Renal cortical epithelial cell (primary cell): ENCODE data around the gene BTBD16. TPM values are rescaled to one million over a fixed set of nuclear protein-coding genes. Genes with fewer than 3 reads are reported as not detected.

ENCODE experiments used
- DNase-seq: peaks from one replicate; pipeline ENCODE4 v3.0.0-alpha.2; 2011; ENCODE audit warnings: low read depth
- total RNA-seq: library from RNA; depleted of rRNA; stranded (reverse); fragments of >200 nt; gene quantifications from 2 replicates; pipeline ENCODE4 v1.2.3, GENCODE V29; 2014

Gene BTBD16
- 0.45 TPM in 1 of 2 replicates, not detected in the other for total RNA-seq

DNA sequence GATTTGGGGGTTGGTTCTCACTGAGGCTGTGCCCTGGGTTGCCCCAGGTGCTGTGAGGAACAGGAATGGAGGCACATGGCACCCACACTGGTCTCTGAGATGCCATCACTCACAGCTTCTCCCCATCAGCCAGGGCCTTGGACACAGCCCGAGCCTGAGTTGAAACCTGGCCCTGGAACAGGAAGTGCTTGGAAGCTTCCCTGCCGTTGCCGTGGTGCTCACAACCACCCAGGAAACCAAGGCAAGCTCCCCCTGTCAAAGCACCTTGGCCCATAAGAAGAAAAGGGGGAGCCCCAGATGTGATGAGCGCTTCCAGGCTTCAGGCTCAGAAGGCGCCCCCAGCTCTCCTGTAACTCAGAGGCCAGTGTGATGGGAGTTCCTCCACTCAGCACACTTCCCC, at the start of gene BTBD16:
Gene BTBD16 (plus strand): TSS at position 221 of the 400 bp plus-strand sequence. CDS start 3,786 bp downstream, outside the sequence.
- no peak for DNase-seq

DNA sequence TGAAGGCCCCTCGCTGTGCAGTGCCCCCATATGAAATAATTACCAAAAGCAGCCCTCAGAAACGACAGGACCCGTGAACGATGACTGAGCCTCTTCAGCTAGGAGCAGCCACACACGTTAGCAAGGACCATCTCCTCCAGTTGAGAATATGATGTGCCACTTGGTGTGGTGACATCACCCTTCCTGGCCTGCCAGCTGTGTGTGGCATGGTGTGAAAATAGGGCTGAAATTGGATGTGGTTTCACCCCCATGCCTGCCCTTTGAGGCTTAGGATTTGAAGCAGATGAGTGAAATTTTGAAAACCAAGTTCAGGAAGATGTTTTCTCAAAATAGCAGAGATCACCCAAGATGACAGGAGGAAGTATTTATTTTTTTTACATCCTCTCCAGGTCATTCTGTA, 49.1 kb upstream of the BTBD16 start:
- DNase-seq: no peak

DNA sequence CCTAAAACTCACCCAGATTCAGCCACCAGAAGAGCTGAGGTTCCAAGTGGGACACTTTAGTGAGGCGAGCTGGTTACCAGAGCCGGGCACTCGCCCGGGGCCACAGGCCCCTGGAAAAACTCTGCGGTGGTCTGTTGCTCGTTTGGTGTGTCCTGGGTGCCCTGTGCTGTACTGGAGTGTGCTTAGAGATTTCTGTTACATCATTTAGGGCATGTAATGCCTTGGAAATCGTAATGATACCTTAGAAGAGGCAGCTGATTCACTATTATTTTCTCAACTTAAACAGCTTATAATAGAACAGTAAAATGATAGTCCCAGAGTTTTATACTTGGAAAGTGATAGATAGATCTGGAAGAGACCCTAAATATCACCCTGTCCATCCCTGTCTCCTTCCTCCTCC, 48.5 kb upstream of the BTBD16 start:
- DNase-seq: no peak

DNA sequence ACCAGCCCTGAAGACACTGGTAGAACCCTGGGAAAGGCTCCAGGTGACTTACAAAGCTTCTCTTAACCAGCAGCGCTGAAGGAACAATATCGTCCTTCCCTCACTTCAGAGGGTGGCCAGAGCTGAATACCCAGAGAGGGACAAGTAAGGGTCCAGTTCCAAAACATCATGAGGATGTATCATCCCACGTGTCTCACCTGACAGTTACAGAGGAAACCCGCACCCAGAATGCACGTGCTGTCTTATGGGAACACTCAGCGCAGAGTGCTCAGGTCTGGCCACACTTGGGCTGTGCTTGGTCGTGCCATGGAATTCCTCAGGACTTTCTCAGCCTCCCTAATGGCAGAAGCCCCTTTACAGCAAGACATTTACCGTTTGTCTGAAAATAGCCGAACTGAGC, 46.9 kb upstream of the BTBD16 start:
- DNase-seq: no peak

DNA sequence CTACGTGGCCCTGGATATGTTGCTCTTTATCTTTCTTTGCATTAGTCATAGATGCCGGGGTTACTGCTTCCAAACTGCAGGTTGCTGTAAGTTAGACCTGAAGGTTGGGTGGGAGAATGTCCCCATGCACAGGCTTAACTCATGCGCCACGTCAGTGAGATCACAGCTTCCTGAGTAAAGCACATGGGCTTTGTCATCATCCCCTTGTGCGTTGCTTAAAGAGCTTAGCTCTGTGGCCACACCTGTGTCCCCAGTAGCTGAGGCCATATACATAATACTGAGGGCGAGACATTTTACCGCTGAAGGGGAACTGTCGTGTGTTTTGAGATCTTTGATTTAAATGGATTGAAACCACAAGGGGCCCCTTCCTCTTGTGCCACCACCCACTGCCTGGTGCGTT, 45.8 kb upstream of the BTBD16 start:
- no peak for DNase-seq

DNA sequence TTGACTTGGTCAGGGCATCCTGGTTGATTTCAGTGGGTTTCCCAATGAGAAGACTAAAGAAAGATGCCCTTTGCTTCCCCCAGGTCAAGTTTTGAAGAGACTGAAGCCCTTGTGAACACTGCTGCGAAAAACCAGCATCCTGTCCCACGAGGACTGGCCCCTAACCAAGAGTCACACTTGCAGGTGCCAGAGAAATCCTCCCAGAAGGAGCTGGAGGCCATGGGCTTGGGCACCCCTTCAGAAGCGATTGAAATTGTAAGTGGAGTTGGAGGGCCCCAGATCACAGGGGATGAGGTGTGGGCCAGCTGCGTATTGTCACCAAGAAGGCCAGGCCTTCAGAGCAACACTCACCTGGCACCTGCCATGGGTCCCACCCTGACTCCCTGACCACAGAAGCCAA, 43.3 kb upstream of the BTBD16 start:
- no peak for DNase-seq

DNA sequence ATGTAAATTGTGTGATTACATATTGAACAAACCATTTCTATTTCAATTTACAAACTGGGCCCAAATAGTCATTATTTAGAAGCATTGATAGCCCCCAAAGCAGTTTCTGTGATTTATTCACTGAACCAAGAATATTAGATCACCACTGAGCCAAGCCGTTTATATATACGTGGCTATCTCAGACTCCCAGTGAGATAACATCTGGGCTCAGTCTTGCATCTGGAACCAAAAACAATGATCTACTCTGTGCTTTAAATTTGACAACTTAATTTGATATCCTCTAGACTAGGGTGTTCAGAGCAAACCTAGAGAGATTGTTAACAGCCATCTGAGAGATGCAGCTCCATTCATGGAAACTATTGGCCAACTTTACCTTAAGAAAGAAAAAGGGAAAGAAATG, 41.4 kb upstream of the BTBD16 start:
- no peak for DNase-seq

DNA sequence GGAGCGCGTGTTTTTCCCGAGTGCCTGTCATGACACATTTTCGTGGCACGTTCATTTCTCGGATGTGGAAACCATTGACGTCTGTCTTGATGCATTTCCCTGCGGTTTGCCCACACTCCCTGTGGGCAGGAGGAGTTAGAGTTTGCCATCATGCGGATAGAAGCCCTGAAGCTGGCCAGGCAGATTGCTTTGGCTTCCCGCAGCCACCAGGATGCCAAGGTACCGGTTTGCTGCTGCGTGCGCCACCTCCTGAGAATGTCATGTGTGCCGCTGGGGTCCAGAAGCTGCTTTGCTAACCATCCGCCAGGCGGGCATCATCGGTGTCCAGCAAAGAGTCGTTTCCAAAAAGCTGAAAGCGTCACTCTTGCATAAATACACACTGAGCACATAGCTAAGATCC, 40.9 kb upstream of the BTBD16 start:
- DNase-seq: no peak

DNA sequence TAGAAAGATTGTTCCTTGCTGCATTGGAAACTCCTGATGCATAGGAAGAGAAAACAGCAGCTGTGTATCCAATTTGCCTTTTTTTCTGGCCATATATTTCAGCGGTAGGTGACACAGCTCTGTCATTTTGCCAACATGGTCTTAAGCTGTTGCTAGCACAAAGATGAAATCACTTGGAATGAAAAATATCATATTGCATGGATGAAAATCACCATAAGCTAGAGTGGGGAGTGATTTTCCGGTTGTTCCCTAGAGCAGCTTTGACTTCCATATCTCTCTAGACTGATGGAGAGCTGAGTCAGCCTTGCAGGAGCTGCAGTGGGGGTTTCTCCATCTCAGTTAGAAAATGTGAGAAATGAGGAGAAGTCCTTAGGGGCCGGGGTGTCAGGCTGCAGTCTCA, 38.3 kb upstream of the BTBD16 start:
- DNase-seq: no peak

DNA sequence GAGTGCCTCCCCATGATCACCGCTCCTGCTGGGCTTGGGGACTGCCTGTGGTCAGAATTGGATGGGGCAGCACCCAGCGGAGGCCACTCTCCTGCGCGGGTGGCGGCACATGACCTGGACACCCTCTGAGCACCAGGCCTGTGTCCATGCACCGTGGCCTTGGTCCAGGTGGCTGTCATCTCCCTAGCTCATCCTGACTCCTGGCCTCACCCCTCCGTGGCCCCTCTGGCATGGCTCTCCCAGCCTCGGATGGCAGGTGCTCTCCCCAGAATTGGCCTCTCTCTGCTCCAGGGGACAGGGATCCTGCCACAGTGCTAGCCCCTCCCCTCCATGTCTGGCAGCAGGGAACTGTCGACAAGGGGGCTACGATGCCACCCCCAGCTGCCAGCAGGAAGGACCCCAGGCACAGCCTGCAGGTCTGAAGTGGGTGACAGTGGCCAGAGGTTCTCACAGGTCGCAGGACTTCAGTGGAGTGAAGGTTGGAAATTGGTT, 37.2 kb upstream of the BTBD16 start:
- no peak for DNase-seq

DNA sequence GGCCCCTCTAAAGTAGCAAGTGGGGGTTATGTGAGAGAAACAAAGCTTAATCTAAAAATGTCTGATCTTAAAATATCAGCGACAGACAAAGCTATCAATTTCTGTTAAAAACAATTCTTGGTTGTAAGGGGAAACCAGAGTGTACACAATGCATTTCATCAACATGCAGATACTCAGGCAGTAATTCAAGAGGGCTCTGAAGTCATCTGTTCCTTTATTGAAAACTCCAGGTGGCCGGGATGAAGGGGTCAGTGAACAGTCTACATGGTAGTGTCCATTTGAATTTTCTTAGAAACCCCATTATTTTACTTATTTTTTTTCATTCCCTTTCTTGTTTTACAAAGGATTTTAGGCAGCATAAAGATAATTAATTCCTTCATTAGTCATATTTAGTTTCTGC, 36.7 kb upstream of the BTBD16 start:
- DNase-seq: no peak

DNA sequence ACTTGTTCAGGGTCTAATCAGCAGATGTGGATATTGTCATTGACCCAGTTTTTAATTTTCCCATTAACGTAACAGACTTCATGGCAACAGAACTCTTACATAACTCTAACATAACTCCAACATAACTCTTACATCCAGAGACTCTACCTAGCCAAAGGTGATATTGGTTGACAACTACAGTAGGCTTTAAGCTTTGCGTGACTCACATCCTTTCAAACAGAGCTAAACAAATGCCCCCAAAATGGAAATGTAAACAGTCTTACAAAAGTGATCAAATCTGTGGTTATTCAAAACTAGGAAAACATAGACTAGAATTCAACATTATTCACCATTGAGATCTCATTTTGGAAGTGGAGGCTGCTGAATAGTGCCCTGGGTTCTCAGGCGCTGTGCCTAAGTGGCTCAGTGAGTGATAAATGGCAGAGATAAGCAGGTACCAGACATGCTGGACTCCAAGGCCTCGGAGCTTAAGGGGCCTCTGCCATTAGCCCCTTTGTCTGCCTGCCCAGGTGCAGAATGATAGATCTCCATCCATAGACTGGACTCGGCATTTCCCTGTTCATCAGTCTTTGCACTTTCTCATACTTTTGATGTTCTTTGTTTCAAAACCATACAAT, 34.3 kb upstream of the BTBD16 start:
- DNase-seq: no peak

DNA sequence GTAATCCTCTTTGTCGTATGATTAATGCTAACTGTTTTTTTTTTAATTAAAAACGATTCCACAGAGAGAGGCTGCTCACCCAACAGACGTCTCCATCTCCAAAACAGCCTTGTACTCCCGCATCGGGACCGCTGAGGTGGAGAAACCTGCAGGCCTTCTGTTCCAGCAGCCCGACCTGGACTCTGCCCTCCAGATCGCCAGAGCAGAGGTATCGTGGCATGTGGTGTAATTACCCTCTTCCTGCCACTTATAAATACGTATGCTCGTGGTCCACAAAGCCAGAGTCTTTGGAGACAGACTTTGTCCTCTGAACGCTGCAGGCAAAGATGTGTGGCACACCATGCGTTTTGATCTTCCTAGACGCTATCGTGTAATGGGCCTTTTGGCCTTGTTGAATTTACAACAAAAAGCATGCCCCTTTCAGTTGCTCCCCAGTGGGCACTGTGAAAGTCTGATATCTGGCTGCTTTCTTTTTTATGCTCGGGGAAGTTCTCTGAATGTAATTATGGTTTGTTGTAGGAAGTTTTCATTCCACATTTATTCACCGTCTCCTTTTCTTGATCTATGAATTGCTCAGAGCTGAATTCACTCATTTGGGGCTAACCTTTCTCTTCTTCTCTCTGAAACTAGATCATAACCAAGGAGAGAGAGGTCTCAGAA, 33.6 kb upstream of the BTBD16 start:
- no peak for DNase-seq

DNA sequence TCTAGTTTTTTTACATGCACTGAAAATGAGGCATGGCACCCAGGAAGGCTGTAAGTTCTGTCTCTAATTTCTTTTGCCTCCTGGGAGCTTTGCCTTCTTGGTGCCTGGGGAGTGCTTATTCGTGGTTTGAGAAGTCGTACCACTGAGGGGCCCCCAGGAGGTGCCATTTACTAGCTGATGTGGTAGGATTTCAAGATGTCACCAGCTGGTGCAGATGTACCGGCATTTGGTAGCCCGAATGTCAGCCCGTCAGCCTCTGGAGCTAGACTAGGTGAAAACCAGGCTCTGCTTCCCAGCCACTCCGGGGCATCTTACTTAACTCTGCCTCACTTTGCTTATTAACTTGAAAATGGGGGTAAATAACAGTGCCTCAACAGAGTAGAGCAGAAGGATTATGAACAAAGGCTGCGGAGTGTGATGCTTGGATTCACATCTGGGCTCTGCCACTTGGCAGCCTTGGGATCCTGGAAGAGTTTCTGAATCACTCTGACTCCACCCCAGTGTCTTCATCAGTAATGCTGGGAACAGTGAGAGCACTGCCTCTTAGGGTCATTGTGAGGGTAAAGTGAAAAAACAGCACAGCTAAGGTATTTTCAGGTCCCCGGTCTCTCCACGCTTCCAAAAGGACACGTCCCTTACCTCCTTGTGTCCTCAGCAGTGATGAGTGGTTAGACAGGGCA, 31.4 kb upstream of the BTBD16 start:
- no peak for DNase-seq

DNA sequence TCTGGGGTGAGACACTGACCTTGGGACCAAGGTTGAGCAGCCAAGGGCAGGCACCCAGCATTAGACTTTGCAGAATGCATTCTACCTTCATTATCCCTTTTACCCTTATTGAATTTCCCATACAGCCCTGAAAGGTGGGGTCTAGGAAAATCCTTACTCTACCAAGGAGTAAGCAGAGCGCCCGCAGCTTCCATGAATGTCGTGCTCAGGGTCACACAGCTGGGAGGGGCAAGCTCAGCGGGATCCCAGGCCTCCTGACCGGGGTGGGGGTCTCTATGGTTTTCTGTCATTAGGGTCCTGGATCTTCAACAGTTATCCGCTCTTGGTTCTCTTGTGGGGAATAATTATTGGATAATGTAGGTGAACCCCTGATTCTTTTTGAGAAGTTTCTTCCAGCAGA, 30.7 kb upstream of the BTBD16 start:
- DNase-seq: no peak

DNA sequence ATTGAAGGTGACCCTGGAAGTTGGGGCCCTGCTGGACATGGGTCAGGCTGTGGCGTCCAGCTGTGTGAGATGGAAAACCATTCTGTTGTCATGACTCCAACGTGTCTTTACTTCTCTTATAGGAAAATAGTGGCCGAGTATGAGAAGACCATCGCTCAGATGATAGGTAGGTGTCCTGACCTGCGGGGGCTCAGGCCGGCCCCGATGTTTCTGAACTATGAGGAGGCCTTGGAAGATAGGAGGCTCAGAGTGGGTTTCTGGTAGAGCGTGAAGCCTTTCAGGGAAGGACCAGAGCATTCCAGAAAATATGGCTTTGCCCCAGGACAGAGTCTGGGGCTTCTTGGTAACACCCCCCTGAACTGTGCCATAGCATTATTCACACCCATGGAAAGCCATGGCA, 29.3 kb upstream of the BTBD16 start:
- no peak for DNase-seq

DNA sequence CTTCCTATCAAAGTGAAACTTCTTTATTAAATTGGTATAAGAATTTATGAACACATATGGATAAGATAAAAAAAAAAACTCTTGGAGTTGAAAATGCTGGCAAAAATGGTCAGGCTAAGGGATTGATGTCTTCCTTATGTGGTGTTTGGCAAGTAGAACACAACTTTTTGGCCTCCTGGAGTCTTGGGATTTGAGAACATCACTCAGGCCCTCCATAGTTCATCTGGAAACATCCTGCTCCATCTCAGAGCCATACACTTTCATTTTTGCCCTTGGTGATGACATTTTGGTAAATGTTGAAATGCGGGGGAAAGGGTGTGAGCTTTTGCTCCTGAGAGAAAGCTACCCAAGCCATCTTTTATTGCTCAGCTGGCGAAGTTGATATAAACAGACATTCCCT, 27.5 kb upstream of the BTBD16 start:
- DNase-seq: no peak

DNA sequence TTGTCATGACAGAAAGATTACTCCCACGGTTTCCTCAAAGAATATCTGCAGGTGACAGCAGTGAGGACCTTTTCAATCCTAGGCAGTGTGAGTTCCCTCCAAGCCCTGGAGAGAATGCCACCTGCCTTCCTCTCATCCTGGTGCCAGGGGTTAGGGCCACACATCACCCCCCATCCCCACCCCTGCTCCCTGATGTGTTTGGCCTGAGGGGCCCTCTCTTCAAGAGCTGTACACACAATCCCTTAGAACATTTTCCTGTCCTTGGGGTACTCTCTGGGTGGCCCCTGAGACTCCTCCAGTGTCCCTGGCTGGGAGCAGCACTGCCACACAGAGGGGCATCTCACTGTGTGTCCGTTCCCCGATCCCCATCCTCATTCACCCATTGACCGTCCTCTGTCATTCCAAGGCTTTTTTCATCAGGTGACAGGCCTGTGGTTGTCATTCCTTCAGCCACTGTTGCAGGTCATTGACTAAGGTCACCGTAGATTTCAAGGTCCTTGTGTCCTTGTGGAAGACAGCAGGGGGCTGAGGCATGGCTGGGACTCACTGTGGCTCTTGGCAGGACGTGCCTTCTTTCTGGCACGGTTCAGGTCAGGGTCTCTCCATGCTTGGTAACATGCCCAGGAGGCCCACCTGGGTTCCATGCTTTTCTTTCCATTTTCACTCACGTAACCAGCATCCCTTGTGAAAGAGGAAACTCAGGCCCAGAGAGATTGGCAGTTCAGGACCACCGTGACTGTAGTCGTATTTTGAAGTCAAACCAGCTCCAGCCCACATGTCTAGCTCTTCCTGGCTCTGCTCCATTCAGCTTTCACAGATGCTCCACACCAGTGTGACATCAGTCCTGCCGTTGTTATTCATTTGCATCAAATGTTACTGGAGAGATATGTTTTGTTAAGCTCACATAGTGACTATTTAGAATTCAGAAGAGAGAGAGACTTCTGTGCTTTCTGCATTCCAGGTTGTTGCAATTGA, 26.8 kb upstream of the BTBD16 start:
- no peak for DNase-seq

DNA sequence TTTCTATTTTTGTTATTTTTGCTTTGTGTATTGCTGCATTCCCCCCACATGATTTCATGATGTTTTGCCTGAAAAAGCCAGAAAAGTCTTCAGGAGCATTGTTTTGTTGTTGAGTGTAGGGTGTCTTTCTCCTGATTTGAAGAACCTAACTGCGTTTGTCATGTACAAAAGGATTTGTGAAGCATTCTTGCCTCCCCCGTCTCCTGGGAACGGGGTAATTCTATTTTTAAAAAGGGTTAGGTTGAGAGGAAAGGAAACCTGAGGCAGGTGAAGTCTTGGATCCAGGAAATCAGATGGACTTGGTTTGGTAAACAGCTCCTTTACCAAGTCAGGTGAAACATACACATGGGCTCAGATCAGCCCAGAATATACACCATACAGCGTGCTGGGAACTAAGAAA, 26.0 kb upstream of the BTBD16 start:
- DNase-seq: no peak

DNA sequence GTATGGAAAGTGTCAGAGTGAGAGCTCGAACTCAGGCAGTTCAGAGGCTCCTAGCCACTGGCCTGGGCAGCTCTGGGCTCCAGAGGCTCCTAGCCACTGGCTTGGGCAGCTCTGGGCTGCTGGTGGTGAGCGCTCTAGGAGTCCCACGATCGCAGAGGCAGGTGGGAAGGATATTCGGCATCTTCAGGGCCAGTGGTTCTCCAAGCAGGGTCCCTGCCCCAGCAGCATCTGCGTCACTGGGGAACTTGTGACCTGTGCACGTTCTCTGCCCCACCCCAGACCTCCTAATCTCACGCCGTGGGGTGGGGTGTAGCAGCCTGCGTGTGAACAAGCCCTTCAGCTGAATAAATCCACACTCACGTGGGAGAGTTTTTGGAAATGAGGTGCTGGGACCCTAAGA, 25.2 kb upstream of the BTBD16 start:
- no peak for DNase-seq

DNA sequence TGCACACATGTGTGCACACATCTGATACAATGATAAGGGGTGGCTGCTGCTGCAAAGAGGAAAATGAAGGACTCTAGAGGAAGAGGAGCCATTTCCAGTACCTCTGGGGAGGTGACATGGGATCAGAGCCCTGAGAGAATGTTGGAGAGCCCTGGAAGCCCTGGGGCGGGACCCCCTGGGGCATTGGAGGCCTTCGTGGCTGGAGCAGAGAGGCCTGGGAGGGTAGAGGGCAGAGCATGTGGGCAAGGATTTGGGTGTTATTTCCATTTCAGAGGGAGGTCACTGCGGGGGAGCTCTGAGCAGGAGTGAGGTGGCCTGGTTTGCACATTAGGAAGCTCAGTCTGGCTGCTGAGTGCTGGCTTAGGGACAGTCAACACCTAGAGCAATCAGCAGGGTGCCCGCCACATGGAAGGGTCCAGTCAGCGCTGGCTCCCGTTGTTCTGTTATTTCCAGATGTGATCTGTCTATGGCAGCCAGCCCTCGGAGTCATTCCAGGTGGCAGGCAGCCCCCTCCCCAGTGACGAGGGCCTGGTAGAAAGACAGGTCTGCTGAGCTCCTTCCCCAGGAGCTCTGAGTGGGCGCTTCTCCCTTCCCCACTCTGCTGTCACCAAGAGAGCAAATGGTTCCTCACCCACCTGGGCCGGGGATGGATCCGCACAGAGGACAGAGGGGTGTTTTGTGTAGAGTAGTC, 24.1 kb upstream of the BTBD16 start:
- DNase-seq: no peak
